Measurements from ENCODE around the gene HLA-F.

The HLA-F gene

DNA sequence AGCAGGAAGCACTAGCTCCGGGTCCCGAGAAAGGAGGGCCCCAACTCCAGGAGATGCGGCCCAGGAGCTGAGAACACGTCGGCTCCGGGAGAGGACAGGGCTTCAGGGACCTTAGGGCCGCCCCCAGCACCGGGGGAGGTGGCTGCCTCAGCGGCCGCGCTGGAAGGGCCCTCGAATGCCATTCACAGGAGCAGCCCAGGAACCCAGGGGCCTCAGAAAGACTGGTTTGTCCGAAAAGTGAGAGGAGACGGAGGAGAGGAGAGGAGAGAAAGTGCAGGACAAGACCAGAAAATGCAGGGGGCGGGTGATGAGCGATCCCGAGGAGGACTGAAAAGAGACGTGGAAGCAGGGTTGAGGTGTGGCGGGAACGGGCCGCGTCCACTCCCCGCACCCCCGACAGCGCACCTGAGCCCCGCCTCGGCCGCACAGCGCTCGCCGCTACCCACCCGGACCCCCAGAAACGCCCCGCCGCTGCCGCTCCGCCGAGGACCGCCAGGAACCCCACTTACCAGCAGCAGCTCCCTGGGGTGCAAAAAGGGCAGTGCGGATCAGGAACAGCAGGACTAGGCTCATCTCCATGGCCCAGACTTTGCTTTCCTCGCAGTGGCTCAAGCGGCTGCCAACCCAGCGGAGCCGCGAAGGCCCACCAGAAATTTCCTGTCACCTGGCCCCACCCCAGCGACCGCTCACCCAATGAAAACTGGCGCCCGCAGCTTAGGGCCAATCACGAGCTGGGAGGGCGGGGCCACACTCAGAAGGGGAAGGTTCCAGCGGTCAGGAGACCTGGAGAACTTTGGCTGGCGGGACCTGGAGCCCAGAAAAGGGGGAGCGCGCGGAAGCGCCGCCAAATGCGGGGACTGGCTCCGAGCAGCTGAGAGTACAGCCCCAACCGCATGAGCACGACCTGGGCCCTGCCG lies 25.4 kb downstream of the HLA-F start:
- DNase-seq (ENCODE audit: extremely low read depth, low read depth) = peak; percentile 43
- TF ChIP-seq, protein P1, sequence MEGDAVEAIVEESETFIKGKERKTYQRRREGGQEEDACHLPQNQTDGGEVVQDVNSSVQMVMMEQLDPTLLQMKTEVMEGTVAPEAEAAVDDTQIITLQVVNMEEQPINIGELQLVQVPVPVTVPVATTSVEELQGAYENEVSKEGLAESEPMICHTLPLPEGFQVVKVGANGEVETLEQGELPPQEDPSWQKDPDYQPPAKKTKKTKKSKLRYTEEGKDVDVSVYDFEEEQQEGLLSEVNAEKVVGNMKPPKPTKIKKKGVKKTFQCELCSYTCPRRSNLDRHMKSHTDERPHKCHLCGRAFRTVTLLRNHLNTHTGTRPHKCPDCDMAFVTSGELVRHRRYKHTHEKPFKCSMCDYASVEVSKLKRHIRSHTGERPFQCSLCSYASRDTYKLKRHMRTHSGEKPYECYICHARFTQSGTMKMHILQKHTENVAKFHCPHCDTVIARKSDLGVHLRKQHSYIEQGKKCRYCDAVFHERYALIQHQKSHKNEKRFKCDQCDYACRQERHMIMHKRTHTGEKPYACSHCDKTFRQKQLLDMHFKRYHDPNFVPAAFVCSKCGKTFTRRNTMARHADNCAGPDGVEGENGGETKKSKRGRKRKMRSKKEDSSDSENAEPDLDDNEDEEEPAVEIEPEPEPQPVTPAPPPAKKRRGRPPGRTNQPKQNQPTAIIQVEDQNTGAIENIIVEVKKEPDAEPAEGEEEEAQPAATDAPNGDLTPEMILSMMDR (IDR thresholded peaks at IDR 0.05; ENCODE audit: low read depth, low read length) = no peak

DNA sequence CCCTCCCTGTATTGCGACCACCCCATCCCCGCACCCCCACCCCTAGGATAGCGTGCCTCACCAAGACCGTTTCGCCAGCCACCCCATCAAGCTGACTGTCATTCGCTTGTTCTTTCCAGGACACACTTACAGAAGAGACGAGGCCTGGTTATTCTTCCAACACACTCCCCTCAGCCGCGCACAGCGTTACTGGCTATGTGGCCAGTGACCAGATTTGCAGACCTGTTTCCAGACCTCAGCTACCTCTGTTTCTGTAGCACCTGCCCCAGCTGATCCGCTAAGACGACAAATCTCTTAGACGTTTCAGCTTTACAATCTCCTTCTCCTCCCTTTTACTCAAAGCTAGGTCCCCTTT lies 26.1 kb downstream of the HLA-F start:
- DNase-seq (ENCODE audit: extremely low read depth, low read depth) = no peak
- TF ChIP-seq, protein P1 (IDR thresholded peaks at IDR 0.05; ENCODE audit: low read depth, low read length) = no peak

GRCh38 chr6:29749668-29750067 lies 26.4 kb downstream of the HLA-F start:
- TF ChIP-seq, protein P1 (IDR thresholded peaks at IDR 0.05; ENCODE audit: low read depth, low read length) = no peak

DNA sequence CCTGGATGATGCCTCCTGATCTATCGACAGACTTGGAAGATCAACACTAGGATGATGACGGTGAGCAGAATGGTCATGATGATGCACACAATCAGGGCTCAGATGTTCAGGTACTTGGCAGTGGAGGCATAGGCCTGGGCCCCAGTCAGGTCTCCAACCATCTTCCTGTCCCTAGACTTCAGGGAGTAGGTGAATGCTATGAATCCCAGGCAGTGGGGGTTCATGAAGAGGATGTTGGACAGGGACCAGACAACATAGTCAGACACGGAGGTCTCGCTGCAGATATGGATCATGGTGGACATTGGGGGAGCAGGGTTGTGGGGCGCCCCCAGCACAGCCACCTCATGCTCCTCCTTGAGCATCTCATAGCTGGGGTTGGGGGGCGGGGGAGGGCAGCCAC lies 27.5 kb downstream of the HLA-F start:
- TF ChIP-seq, protein P1 (IDR thresholded peaks at IDR 0.05; ENCODE audit: low read depth, low read length) = no peak
- DNase-seq (ENCODE audit: extremely low read depth, low read depth) = no peak

More at GRCh38 chr6:29749668-29750067, 26.4 kb downstream of the HLA-F start:
- no peak for DNase-seq (ENCODE audit: extremely low read depth, low read depth)

DNA sequence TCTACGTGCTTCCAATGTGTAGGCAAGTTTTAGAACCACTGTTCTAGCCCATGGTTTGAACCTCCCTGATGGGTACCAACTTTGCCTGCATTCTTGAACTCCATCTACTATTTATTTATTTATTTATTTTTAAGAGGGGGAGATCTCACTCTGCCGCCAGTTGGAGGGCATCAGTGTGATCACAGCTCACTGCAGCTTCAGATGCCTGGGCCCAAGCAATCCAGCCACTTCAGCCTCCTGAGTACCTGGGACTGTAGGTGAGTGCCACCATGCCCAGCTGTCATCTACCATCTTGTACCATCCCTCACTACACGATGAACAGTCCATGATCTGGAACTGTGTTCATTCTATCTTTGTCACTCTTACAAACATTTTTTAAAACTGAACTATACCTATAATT lies 28.2 kb downstream of the HLA-F start:
- TF ChIP-seq, protein P1 (IDR thresholded peaks at IDR 0.05; ENCODE audit: low read depth, low read length) = no peak
- no peak for DNase-seq (ENCODE audit: extremely low read depth, low read depth)

DNA sequence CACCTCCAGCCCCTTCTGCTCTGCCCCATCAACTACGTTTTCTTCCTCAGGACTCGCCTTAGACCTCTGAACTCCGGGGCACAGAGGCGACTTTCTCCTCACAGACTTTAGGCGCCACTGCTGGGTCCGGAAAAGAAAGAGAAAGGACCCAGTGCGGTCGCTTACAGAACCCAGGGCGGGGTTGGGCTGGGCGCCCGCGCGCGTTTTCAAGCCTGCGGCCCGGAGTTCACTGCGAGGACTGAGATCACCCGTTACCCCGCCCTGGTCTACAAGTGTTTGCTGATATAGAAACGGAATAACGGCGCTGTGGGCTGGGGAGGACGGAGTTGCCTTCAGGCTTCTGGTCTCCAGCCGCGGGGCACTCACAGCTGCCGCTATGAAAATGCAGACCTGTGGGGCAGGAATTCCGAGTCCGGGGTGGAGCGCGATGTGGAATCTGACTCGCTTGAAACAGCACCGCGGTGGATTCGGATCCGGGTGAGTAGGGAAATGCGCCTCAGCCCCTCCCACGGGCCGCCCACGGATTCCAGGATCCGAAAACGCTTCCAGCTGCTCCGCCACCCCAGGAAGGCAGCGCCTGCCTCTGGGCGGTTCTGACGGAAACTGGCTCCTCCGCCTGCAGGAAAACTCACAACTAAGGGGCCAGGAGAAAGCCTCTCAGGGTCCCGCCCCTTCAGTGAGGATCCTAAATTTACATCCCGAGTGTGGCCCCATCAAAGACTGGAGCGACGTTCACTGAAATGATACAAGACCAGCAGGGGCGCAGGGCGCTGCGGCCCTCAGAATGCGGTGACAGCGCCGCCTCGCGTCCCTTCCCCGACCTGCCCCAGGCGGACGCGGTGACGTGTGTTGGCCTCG lies 29.4 kb downstream of the HLA-F start:
- peak; percentile 69 for DNase-seq (ENCODE audit: extremely low read depth, low read depth)
- TF ChIP-seq, protein P1 (IDR thresholded peaks at IDR 0.05; ENCODE audit: low read depth, low read length) = peak; percentile 97

DNA sequence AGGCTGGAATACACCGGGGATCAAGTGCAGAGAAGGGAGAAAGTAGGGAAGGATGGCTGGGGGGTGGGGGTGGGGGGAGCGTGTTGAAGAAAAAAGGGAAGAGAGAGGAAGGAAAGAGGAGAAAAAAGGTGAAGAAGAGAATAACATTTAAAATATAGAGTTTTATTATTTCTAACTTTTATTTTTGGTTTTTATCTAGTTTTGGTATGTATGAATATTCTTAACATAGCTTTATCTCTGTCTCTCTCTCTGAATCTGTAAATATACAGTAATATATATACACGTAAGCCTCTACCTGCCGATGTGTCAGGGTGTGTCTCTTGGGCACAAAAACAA lies 30.0 kb downstream of the HLA-F start:
- TF ChIP-seq, protein P1 (IDR thresholded peaks at IDR 0.05; ENCODE audit: low read depth, low read length) = no peak
- DNase-seq (ENCODE audit: extremely low read depth, low read depth) = no peak

Data from AG09319 (cell line).